OCI-LY7 (cell line): ENCODE data around the gene PTH2. TPM values are rescaled to one million over a fixed set of nuclear protein-coding genes. Genes with fewer than 3 reads are reported as not detected.

Source experiments
- BruUV-seq: library from RNA; stranded (reverse); fragments of 400-500 nt; replicated peaks from 2 replicates; lab custom pipeline; 2021; lab: Mats Ljungman, UMichigan
- CTCF ChIA-PET: fragments of 300-600 bp; sonication (Branson Sonifier 250); formaldehyde crosslinking; loops from one replicate; lab custom pipeline; 2022; ENCODE audit warnings: antibody characterized with exemption; ENCODE audit not compliant: unreplicated experiment; lab: Charles Lee
- POLR2A ChIA-PET: fragments of 300-600 bp; sonication (Branson Sonifier 250); formaldehyde crosslinking; loops from one replicate; lab custom pipeline; 2022; ENCODE audit warnings: antibody characterized with exemption; lab: Charles Lee
- DNase-seq: peaks from one replicate; pipeline ENCODE4 v3.0.0-alpha.2; 2015; ENCODE audit warnings: low spot score
- H2AFZ ChIP-seq: fragments of 200-600 bp; sonication (generic), shearing (Covaris generic); 2 replicates; pipeline ENCODE4 v1.6.1; 2014; ENCODE audit warnings: mild to moderate bottlenecking, antibody characterized with exemption, low read length, moderate library complexity
- H3K27ac ChIP-seq: fragments of 200-600 bp; sonication (generic); 2 replicates; pipeline ENCODE4 v1.5.1; 2014; ENCODE audit warnings: mixed run types, low read depth, mild to moderate bottlenecking, moderate library complexity, low read length, inconsistent platforms; ENCODE audit not compliant: poor library complexity, severe bottlenecking
- H3K36me3 ChIP-seq: fragments of 200-600 bp; sonication (generic); 2 replicates; pipeline ENCODE4 v1.6.1; 2014; ENCODE audit warnings: mild to moderate bottlenecking, antibody characterized with exemption, low read length, moderate library complexity, mixed read lengths; ENCODE audit not compliant: insufficient read depth
- H3K4me1 ChIP-seq: fragments of 200-600 bp; sonication (generic); 2 replicates; pipeline ENCODE4 v1.5.1; 2014; ENCODE audit warnings: mild to moderate bottlenecking, low read length; ENCODE audit not compliant: insufficient read depth, poor library complexity, severe bottlenecking
- H3K4me2 ChIP-seq: fragments of 200-600 bp; sonication (generic); 2 replicates; pipeline ENCODE4 v1.6.1; 2014; ENCODE audit warnings: mild to moderate bottlenecking, low read length
- H3K4me3 ChIP-seq: fragments of 200-600 bp; sonication (generic); 2 replicates; pipeline ENCODE4 v1.5.1; 2014; ENCODE audit warnings: mild to moderate bottlenecking, low read depth, low read length; ENCODE audit not compliant: poor library complexity, severe bottlenecking
- H3K79me2 ChIP-seq: fragments of 200-600 bp; sonication (generic); 2 replicates; pipeline ENCODE4 v1.6.1; 2016; ENCODE audit warnings: low read depth, mild to moderate bottlenecking, low read length, moderate library complexity, mixed read lengths; ENCODE audit not compliant: insufficient read depth
- H3K9me2 ChIP-seq: fragments of 200-600 bp; sonication (generic); 2 replicates; pipeline ENCODE4 v1.6.1; 2016; ENCODE audit warnings: mild to moderate bottlenecking, low read length, mixed read lengths; ENCODE audit not compliant: insufficient read depth
- H3K9me3 ChIP-seq: fragments of 200-600 bp; sonication (generic); 2 replicates; pipeline ENCODE4 v1.6.1; 2014; ENCODE audit warnings: mild to moderate bottlenecking, mixed run types, low read length, mixed read lengths
- H4K20me1 ChIP-seq: fragments of 200-600 bp; sonication (generic); 2 replicates; pipeline ENCODE4 v1.6.1; 2014; ENCODE audit warnings: mild to moderate bottlenecking, antibody characterized with exemption, low read length, moderate library complexity, mixed read lengths; ENCODE audit not compliant: insufficient read depth
- CTCF ChIP-seq: fragments of 200-600 bp; sonication (generic); conservative IDR thresholded peaks from 2 replicates; pipeline ENCODE4 v1.5.1; 2014; ENCODE audit warnings: mild to moderate bottlenecking, antibody characterized with exemption, low read length, moderate library complexity, mixed read lengths
- EZH2phosphoT487 ChIP-seq: fragments of 200-600 bp; sonication (generic); IDR thresholded peaks from 2 replicates; pipeline ENCODE4 v1.6.1; 2018; ENCODE audit warnings: low read depth, borderline replicate concordance, mild to moderate bottlenecking, mixed run types, antibody characterized with exemption, low read length, moderate library complexity, mixed read lengths
- intact Hi-C: fragments of 100-400 bp; cut with micrococcal nuclease; formaldehyde crosslinking; loops from one replicate; pipeline ENCODE4 v1.10.0; 2022; ENCODE audit not compliant: unreplicated experiment
- total RNA-seq, 2 experiments: library from RNA; depleted of rRNA in 1 of 2; stranded (reverse); fragments of >200 nt in 1 of 2; shearing (Covaris generic) in 1 of 2; gene quantifications; 2 replicates each; pipeline ENCODE4 v1.2.3, GENCODE V29; 2014 to 2022

Gene PTH2
- total RNA-seq, 2 experiments from 2014 or later: 0.66 to 1.7 TPM

DNA sequence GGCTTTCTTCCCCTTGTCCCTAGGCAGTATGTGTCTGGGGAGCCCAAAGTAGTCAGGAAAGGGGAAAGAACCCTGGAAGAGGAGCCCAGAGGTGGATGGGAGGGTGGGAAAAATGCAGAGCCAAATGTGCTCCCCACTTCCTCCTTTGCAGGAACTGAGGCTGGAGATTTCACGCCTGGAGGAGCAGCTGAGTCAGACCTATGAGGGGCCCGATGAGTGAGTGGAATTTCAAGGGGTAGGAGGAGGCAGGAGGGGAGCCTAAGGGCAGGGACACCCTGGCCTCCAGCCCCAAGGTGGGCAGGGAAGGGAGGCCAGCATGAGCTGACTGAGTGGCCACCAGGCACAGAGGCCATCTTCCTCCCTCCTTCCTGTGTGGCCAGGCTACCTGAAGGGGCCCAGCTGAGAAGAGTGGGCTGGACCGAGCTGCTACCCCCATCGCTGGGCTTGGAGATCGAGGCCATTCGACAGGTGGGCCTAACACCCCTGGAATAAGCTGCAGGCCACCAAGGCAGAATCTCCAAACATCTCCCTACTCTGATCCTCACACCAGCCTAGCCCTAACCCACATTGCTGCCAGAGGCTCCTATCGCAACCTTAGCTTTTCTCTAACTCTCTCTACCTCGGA lies 14.3 kb downstream of the PTH2 start:
- TF ChIP-seq CTCF (no peak), EZH2phosphoT487 (no peak)
- no peaks in the 10 kb centered on the region for H3K9me2 ChIP-seq
- no peaks in the 10 kb centered on the region for H4K20me1 ChIP-seq
- ChIA-PET CTCF (interaction anchor here (0.6 to 1.1 kb wide), 2 partner anchors 18 to 107 kb away, joined by 3 to 4 read pairs; no protein-coding TSS in a partner anchor), POLR2A (interaction anchor here (0.6 to 1.2 kb wide), 3 partner anchors 8 to 87 kb away, joined by 3 to 5 read pairs (median 3); no protein-coding TSS in a partner anchor)
- H3K4me2 ChIP-seq: peak overlapping the region; percentile 68
- BruUV-seq: no TSS peak
- H3K27ac ChIP-seq: peak overlapping the region; percentile 79
- peak overlapping the region; percentile 7; the same call in 1 of the 2 replicates for H2AFZ ChIP-seq
- H3K36me3 ChIP-seq: no peaks in the 10 kb centered on the region
- peak; percentile 44 for DNase-seq
- intact Hi-C loops: no loop called here
- H3K9me3 ChIP-seq: no peaks in the 10 kb centered on the region
- H3K4me3 ChIP-seq: peak overlapping the region; percentile 54
- peaks cover 80% of the 10 kb centered on the region for H3K4me1 ChIP-seq
- no peaks in the 10 kb centered on the region for H3K79me2 ChIP-seq

- Histone ChIP-seq H3K9me2 (no peaks in the 10 kb centered on the region), H4K20me1 (no peaks in the 10 kb centered on the region), H3K4me1 (peaks cover 94% of the 10 kb centered on the region), H3K4me2 (peak overlapping the region; percentile 68), H3K36me3 (no peaks in the 10 kb centered on the region), H3K79me2 (no peaks in the 10 kb centered on the region), H2AFZ (no peak overlapping the region), H3K27ac (peak overlapping the region; percentile 79), H3K9me3 (no peaks in the 10 kb centered on the region), H3K4me3 (no peak overlapping the region)
- intact Hi-C loops: no loop called here
- ChIA-PET CTCF (no interaction called here), POLR2A (no interaction called here)
- TF ChIP-seq CTCF: no peak
- TF ChIP-seq EZH2phosphoT487: no peak
- no peak for DNase-seq
- no TSS peak for BruUV-seq
Measured at GRCh38 chr19:49407482-49408015, 15.7 kb downstream of the PTH2 start.

- Histone ChIP-seq H3K9me3 (no peaks in the 10 kb centered on the region), H3K79me2 (no peaks in the 10 kb centered on the region), H2AFZ (no peak overlapping the region), H3K4me3 (no peak overlapping the region), H3K27ac (no peak overlapping the region), H3K4me1 (peaks cover 94% of the 10 kb centered on the region), H3K4me2 (no peak overlapping the region), H4K20me1 (no peaks in the 10 kb centered on the region), H3K9me2 (no peaks in the 10 kb centered on the region), H3K36me3 (no peaks in the 10 kb centered on the region)
- intact Hi-C loops: no loop called here
- no peak for TF ChIP-seq EZH2phosphoT487
- TF ChIP-seq CTCF: no peak
- ChIA-PET POLR2A (interaction anchor here (1.0 kb wide), 1 partner anchor 19 kb away, joined by 3 read pairs; the partner anchor contains the start of gene KASH5), CTCF (no interaction called here)
- no peak for DNase-seq
- BruUV-seq: no TSS peak
Measured at GRCh38 chr19:49407079-49407478, 16.2 kb downstream of the PTH2 start.
